Brain microvascular endothelial cell (primary cell): ENCODE measurements around the gene C17orf75.

Source experiments
- DNase-seq: peaks from one replicate; pipeline ENCODE4 v3.0.0-alpha.2; 2020
- H3K27ac ChIP-seq: fragments of 250-450 bp; sonication (Bioruptor Pico); 2 replicates; pipeline ENCODE4 v1.5.1; 2020; ENCODE audit warnings: mild to moderate bottlenecking, moderate library complexity
- H3K27me3 ChIP-seq: fragments of 250-450 bp; sonication (Bioruptor Pico); replicated peaks from 2 replicates; pipeline ENCODE4 v1.5.1; 2020; ENCODE audit warnings: mild to moderate bottlenecking
- H3K36me3 ChIP-seq: fragments of 250-450 bp; sonication (Bioruptor Pico); replicated peaks from 2 replicates; pipeline ENCODE4 v1.5.1; 2020; ENCODE audit warnings: mild to moderate bottlenecking
- H3K4me3 ChIP-seq: 2 replicates; pipeline ENCODE4 v1.5.1; 2011; ENCODE audit warnings: low read depth, mild to moderate bottlenecking, control low read depth, low read length, moderate library complexity
- in situ Hi-C: cut with HindIII; loops from 2 replicates; pipeline ENCODE4 v1.10.0; 2017; ENCODE audit warnings: low sequenced_read_pairs, low pct_ligation_motif_present
- TF ChIP-seq, protein P1 (sequence below): IDR thresholded peaks from 2 replicates; pipeline ENCODE4 v1.5.1; 2011; ENCODE audit warnings: low read depth, mild to moderate bottlenecking, moderate library complexity, low read length, control low read depth, inconsistent platforms; ENCODE audit errors: missing control alignments

C17orf75 gene

DNA sequence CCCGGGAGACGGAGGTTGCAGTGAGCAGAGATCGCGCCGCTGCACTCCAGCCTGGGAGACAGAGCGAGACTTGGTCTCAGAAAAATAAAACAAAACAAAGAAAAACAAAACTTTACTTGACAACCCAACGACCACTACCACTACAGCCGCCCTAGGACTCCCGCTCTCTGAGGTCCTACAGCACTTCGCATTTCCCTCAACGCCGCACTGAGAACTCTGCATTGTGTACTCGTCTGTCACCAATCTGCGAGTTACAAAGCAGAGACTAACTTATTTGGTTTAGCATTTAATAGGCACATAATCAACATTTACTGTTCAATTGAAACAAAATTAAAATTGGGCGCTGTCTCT is 7.5 kb upstream of the C17orf75 start:
- peak overlapping the region; percentile 99 for H3K27ac ChIP-seq
- H3K36me3 ChIP-seq, result peaks cover 23% of the 10 kb centered on the region
- no peak for DNase-seq
- H3K4me3 ChIP-seq, result peak overlapping the region; percentile 100
- in situ Hi-C loops, result no loop called here
- TF ChIP-seq, protein P1, sequence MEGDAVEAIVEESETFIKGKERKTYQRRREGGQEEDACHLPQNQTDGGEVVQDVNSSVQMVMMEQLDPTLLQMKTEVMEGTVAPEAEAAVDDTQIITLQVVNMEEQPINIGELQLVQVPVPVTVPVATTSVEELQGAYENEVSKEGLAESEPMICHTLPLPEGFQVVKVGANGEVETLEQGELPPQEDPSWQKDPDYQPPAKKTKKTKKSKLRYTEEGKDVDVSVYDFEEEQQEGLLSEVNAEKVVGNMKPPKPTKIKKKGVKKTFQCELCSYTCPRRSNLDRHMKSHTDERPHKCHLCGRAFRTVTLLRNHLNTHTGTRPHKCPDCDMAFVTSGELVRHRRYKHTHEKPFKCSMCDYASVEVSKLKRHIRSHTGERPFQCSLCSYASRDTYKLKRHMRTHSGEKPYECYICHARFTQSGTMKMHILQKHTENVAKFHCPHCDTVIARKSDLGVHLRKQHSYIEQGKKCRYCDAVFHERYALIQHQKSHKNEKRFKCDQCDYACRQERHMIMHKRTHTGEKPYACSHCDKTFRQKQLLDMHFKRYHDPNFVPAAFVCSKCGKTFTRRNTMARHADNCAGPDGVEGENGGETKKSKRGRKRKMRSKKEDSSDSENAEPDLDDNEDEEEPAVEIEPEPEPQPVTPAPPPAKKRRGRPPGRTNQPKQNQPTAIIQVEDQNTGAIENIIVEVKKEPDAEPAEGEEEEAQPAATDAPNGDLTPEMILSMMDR, result no peak
- H3K27me3 ChIP-seq, result no peaks in the 10 kb centered on the region

DNA sequence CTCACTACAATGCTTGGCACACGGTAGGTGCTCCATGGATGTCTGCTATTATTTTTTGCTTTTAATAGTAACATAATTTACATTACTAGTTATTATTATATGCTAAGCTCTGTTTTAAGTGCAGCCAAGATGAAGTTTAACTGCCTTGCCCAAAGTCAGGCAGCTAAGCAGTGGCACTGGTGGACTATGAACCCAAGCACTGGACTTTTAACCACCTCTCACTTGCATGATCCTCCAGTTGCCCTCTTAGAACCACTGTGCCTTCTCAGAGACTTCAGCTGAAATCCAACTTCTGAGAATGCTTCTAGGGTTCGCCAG is 6.5 kb upstream of the C17orf75 start:
- Histone ChIP-seq H3K36me3 (peaks cover 16% of the 10 kb centered on the region), H3K27me3 (no peaks in the 10 kb centered on the region), H3K4me3 (no peak overlapping the region), H3K27ac (no peak overlapping the region)
- DNase-seq, result no peak
- in situ Hi-C loops, result no loop called here
- TF ChIP-seq, protein P1, result no peak

DNA sequence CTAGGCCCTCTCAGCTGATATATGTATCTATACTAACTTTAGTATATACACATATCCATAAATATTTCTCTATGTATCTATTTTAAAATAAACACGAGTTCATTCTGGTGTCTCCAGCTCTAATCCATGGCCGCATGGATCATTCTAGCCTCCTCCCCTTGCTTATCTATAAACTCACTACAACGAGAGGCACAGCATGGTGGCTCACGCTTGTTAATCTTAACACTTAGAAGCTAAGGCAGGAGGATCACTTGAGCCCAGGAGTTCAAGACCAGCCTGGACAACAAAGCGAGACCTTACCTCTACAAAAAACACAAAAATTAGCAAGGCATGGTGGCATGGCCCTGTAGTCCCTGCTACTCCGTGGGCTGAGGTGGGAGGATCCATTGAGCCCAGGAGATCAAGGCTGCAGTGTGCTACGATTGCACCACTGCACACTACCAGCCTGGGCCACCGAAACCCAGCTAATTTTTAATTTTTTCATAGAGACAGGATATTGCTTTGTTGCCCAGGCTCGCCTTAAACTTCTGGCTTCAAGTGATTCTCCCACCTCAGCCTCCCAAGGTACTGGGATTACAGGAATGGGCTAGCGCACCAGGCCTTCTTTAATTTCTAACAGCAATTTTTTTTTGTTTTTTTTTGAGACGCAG is 4.1 kb upstream of the C17orf75 start:
- Histone ChIP-seq H3K4me3 (no peak overlapping the region), H3K36me3 (peaks cover 4% of the 10 kb centered on the region), H3K27ac (no peak overlapping the region), H3K27me3 (no peaks in the 10 kb centered on the region)
- TF ChIP-seq, protein P1, result no peak
- in situ Hi-C loops, result no loop called here
- DNase-seq, result no peak

DNA sequence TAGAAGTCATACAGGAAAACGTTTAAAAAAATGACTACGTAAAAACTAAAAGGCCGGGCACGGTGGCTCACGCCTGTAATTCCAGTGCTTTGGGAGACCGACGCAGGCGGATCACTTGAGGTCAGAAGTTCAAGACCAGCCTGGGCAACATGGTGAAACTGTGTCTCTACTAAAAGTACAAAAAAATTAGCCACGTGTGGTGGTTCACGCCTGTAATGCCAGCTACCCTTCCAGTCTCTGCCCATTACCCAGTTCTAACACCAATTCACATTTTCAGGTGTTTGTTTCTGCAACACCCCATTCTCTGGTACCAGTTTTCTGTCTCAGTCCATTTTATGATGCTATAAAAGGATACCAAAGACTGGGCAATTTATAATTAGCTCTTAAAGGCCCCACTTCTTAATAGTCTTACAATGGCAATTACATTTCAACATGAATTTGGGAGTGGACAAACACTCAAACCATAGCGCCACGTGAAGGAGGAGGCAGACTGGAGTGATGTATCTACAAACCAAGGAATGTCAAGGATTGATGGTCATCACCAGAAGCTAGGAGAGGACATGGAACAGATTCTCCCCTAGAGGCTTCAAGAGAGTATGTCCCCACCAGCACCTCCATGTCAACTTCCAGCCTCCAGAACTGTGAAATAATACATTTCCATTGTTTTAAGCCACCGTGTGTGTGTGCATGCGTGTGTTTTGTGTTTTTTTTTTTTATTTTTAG is 791 bp upstream of the C17orf75 start:
- Histone ChIP-seq H3K36me3 (no peaks in the 10 kb centered on the region), H3K4me3 (peak overlapping the region; percentile 71), H3K27ac (no peak overlapping the region), H3K27me3 (no peaks in the 10 kb centered on the region)
- in situ Hi-C loops, result no loop called here
- TF ChIP-seq, protein P1, result no peak
- DNase-seq, result no peak

DNA sequence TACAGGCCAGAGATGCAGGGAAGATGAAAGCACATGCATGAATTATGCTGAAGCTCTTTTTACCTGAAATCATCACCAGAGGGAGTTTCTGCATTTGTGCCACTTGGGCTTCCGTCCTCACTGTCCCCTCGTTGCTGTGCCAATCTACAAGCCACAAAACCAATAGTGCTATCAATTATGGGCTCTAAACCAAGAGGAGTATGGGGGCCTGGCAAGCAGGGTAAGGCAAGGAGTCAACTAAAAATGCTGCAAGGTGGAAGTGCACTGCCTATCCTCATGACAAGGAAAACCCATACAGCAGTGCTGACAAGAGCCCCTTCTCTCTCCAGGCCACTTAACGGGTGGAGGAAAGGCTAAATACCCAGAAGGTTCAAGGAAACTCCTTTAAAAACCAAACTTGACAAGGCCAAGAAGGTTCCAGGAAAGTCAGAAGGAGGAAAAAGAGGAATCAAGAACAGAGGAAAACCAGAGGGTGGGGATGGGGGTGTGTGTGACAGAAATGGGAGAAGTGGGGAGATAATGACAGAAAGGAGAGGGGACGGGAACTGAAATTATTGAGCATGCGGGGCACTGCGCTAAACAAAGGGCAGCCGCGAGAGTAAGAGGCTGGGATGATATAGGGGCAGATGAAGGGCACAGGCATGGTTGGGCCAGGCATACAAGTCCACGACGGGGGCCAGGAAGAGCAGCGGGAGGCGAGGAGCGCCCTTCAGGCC is 674 bp downstream of the C17orf75 start:
- H3K36me3 ChIP-seq, result no peaks in the 10 kb centered on the region
- TF ChIP-seq, protein P1, result peak; percentile 47
- in situ Hi-C loops, result no loop called here
- no peak for DNase-seq
- H3K27me3 ChIP-seq, result no peaks in the 10 kb centered on the region
- H3K27ac ChIP-seq, result no peak overlapping the region
- peak overlapping the region; percentile 71 for H3K4me3 ChIP-seq
